ENCODE results near the gene ACBD6. TPM values are rescaled to one million over a fixed set of nuclear protein-coding genes. Genes with fewer than 3 reads are reported as not detected.

Gene ACBD6
- total and polyA plus RNA-seq, 10 of the 15 experiments (the other 5 are each of a cell fraction or from before 2014, with no cell fraction given), result 15.0 to 67.3 (median 55.0) TPM

DNA sequence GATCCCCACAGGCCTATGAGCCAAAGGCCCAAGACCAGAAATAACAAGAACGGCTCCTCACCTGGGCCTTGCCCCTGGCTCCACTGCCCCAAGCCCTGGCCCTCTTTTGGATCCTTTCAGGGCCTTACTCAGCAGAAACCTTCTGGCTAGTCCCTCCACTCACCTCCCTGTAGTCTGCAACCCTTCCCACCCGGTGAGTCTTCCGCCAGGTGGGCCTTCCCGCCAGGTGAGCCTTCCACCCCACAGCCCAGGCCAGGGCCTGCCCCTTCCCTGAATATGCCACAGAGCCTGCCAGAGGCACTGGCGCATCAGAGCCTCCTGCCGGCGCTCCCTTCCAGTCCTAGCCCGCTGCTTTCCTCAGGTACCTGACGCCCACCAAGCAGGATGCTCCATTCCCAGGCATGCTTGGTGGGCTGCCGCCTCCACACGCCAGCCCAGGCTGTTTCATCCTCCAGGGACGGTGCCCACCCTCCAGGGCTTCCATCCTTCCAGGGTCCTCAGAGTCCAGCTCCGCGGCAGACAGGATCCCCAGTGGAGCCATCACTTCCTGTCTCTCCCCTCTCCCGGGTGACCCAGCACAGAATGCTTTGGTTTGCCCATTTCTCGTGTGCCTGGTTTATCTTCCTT, 251.4 kb downstream of the ACBD6 start:
- ChIA-PET SMC1A (ENCODE audit: uncharacterized antibody, unreplicated experiment) (interaction anchor here (1.4 to 3.6 kb wide), 5 partner anchors 104 to 231 kb away, joined by 4 to 37 read pairs (median 16); no protein-coding TSS in a partner anchor), CTCF (interaction anchor here (2.6 to 4.2 kb wide), 4 partner anchors 10 to 229 kb away, joined by 13 to 105 read pairs (median 34); no protein-coding TSS in a partner anchor), RAD21 (ENCODE audit: unreplicated experiment) (interaction anchor here (0.5 to 3.3 kb wide), 3 partner anchors 165 to 239 kb away, joined by 3 to 25 read pairs (median 15); no protein-coding TSS in a partner anchor), POLR2A (no interaction called here)
- no peak overlapping the region for H3K9ac ChIP-seq (ENCODE audit: control insufficient read depth, insufficient read depth, low read length)
- H3K4me1 ChIP-seq (ENCODE audit: control insufficient read depth, insufficient read depth, low read length), result no peaks in the 10 kb centered on the region; the same call in 1 of the 2 replicates
- intact Hi-C loops (cut with micrococcal nuclease; ENCODE audit: unreplicated experiment) (no loop called here), in situ Hi-C loops (cut with MboI) (loop anchor here (5.0 kb wide), 1 partner anchor 231 kb away; no protein-coding TSS in a partner anchor)
- H3K4me3 ChIP-seq, result no peak overlapping the region
- FAIRE-seq, result no peak
- no TSS peak for BruUV-seq (replicated peaks)
- H3K9me3 ChIP-seq (replicated peaks; ENCODE audit: control insufficient read depth, insufficient read depth, low read length), result no peaks in the 10 kb centered on the region
- no peak for ATAC-seq
- no peaks in the 10 kb centered on the region for H4K20me1 ChIP-seq (ENCODE audit: control insufficient read depth, insufficient read depth)
- no peaks in the 10 kb centered on the region for H3K27me3 ChIP-seq (replicated peaks in 1 of 2; ENCODE audit: control insufficient read depth in 2 of 2, insufficient read depth in 2 of 2, low read length in 1 of 2)
- no peaks in the 10 kb centered on the region for H3K79me2 ChIP-seq (ENCODE audit: control insufficient read depth, insufficient read depth, low read length)
- H3K27ac ChIP-seq (ENCODE audit: control insufficient read depth, insufficient read depth), result no peak overlapping the region
- DNase-seq (ENCODE audit: low read depth, low spot score), result no peak
- WGBS (ENCODE audit: insufficient coverage, insufficient replicate concordance, low lambda C conversion rate, missing lambda C conversion rate), result 46% methylated on average over 16 of the region's 16 CpGs
- no peak overlapping the region for H2AFZ ChIP-seq (ENCODE audit: control insufficient read depth, low read depth, low read length)
- H3K36me3 ChIP-seq (ENCODE audit: control insufficient read depth in 2 of 2, insufficient read depth in 2 of 2, low read length in 1 of 2), result no peaks in the 10 kb centered on the region
- no peak for TF ChIP-seq SRF (IDR thresholded peaks at IDR 0.05; ENCODE audit: low read depth in 2 of 2, low read length in 2 of 2)
- TF ChIP-seq NFXL1 (IDR thresholded peaks at IDR 0.05; ENCODE audit: borderline replicate concordance), result no peak
- TF ChIP-seq ZNF622 (IDR thresholded peaks at IDR 0.05), result no peak
- no peak for TF ChIP-seq FOS (IDR thresholded peaks at IDR 0.05; ENCODE audit: borderline replicate concordance, extremely low read depth, insufficient read length)
- TF ChIP-seq ESRRA (IDR thresholded peaks at IDR 0.05; ENCODE audit: low read length), result no peak
- TF ChIP-seq SIN3A (IDR thresholded peaks at IDR 0.05; ENCODE audit: low read depth, low read length), result no peak
- no peak for TF ChIP-seq NRF1 (conservative IDR thresholded peaks at IDR 0.05; ENCODE audit: low read depth, low read length)
- no peak for TF ChIP-seq BRCA1 (IDR thresholded peaks at IDR 0.05; ENCODE audit: low read depth, low read length)
- no peak for TF ChIP-seq MYB (IDR thresholded peaks at IDR 0.05; ENCODE audit: borderline replicate concordance, low read depth, low read length)
- no peak for TF ChIP-seq TCF3 (IDR thresholded peaks at IDR 0.05; ENCODE audit: borderline replicate concordance, insufficient read depth, low read depth, low read length)
- TF ChIP-seq YBX1 (IDR thresholded peaks at IDR 0.05), result no peak
- TF ChIP-seq, protein P1, sequence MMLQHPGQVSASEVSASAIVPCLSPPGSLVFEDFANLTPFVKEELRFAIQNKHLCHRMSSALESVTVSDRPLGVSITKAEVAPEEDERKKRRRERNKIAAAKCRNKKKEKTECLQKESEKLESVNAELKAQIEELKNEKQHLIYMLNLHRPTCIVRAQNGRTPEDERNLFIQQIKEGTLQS (IDR thresholded peaks at IDR 0.05; ENCODE audit: borderline replicate concordance, extremely low read depth, low read depth, low read length), result no peak
- TF ChIP-seq, protein P2, sequence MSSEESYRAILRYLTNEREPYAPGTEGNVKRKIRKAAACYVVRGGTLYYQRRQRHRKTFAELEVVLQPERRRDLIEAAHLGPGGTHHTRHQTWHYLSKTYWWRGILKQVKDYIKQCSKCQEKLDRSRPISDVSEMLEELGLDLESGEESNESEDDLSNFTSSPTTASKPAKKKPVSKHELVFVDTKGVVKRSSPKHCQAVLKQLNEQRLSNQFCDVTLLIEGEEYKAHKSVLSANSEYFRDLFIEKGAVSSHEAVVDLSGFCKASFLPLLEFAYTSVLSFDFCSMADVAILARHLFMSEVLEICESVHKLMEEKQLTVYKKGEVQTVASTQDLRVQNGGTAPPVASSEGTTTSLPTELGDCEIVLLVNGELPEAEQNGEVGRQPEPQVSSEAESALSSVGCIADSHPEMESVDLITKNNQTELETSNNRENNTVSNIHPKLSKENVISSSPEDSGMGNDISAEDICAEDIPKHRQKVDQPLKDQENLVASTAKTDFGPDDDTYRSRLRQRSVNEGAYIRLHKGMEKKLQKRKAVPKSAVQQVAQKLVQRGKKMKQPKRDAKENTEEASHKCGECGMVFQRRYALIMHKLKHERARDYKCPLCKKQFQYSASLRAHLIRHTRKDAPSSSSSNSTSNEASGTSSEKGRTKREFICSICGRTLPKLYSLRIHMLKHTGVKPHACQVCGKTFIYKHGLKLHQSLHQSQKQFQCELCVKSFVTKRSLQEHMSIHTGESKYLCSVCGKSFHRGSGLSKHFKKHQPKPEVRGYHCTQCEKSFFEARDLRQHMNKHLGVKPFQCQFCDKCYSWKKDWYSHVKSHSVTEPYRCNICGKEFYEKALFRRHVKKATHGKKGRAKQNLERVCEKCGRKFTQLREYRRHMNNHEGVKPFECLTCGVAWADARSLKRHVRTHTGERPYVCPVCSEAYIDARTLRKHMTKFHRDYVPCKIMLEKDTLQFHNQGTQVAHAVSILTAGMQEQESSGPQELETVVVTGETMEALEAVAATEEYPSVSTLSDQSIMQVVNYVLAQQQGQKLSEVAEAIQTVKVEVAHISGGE (CRISPR knock-in tag; IDR thresholded peaks at IDR 0.05), result no peak
- no peak for TF ChIP-seq NFYA (IDR thresholded peaks at IDR 0.05; ENCODE audit: borderline replicate concordance, low read depth, low read length)
- TF ChIP-seq, protein P3, sequence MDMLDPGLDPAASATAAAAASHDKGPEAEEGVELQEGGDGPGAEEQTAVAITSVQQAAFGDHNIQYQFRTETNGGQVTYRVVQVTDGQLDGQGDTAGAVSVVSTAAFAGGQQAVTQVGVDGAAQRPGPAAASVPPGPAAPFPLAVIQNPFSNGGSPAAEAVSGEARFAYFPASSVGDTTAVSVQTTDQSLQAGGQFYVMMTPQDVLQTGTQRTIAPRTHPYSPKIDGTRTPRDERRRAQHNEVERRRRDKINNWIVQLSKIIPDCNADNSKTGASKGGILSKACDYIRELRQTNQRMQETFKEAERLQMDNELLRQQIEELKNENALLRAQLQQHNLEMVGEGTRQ (IDR thresholded peaks at IDR 0.05; ENCODE audit: borderline replicate concordance, low read depth, low read length), result no peak
- TF ChIP-seq IKZF1 (conservative IDR thresholded peaks at IDR 0.05), result no peak
- TF ChIP-seq, protein P4, sequence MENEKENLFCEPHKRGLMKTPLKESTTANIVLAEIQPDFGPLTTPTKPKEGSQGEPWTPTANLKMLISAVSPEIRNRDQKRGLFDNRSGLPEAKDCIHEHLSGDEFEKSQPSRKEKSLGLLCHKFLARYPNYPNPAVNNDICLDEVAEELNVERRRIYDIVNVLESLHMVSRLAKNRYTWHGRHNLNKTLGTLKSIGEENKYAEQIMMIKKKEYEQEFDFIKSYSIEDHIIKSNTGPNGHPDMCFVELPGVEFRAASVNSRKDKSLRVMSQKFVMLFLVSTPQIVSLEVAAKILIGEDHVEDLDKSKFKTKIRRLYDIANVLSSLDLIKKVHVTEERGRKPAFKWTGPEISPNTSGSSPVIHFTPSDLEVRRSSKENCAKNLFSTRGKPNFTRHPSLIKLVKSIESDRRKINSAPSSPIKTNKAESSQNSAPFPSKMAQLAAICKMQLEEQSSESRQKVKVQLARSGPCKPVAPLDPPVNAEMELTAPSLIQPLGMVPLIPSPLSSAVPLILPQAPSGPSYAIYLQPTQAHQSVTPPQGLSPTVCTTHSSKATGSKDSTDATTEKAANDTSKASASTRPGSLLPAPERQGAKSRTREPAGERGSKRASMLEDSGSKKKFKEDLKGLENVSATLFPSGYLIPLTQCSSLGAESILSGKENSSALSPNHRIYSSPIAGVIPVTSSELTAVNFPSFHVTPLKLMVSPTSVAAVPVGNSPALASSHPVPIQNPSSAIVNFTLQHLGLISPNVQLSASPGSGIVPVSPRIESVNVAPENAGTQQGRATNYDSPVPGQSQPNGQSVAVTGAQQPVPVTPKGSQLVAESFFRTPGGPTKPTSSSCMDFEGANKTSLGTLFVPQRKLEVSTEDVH (IDR thresholded peaks at IDR 0.05; ENCODE audit: low read depth, partially characterized antibody), result no peak
- H3K4me2 ChIP-seq (ENCODE audit: control insufficient read depth, insufficient read depth), result no peak overlapping the region

Data from GM12878 (cell line).